Measurements from ENCODE around the gene ZMYM1.

ZMYM1 gene

GRCh38 chr1:35079003-35079930 is at the start of gene ZMYM1:
Gene ZMYM1 (plus strand): TSS chr1:35079385. CDS start chr1:35093988, 14,603 bp downstream.
- H3K27ac Mint-ChIP-seq = peak within 1 kb of the TSS; percentile 99
- H3K4me3 Mint-ChIP-seq = peak within 1 kb of the TSS; percentile 98
- H3K36me3 Mint-ChIP-seq (ENCODE audit: low read depth) = peaks cover 12% of the 10 kb centered on the region
- peaks cover 17% of the 10 kb centered on the region for H3K9me3 Mint-ChIP-seq
- peaks cover 3% of the 10 kb centered on the region for H3K27me3 Mint-ChIP-seq (ENCODE audit: low read depth)
- H3K4me1 Mint-ChIP-seq (ENCODE audit: low read depth) = peaks cover 20% of the 10 kb centered on the region

- peaks cover 30% of the 10 kb centered on the region for H3K4me1 Mint-ChIP-seq (ENCODE audit: low read depth)
- H3K36me3 Mint-ChIP-seq (ENCODE audit: low read depth) = peaks cover 27% of the 10 kb centered on the region
- H3K27ac Mint-ChIP-seq = no peak overlapping the region
- no peaks in the 10 kb centered on the region for H3K27me3 Mint-ChIP-seq (ENCODE audit: low read depth)
- H3K9me3 Mint-ChIP-seq = peaks cover 13% of the 10 kb centered on the region
- H3K4me3 Mint-ChIP-seq = peak overlapping the region; percentile 96
Observed at GRCh38 chr1:35029761-35030160, 49.4 kb upstream of the ZMYM1 start.

- peaks cover 26% of the 10 kb centered on the region for H3K36me3 Mint-ChIP-seq (ENCODE audit: low read depth)
- peak overlapping the region; percentile 96 for H3K4me3 Mint-ChIP-seq
- peak overlapping the region; percentile 93 for H3K27ac Mint-ChIP-seq
- peaks cover 2% of the 10 kb centered on the region for H3K27me3 Mint-ChIP-seq (ENCODE audit: low read depth)
- peaks cover 30% of the 10 kb centered on the region for H3K4me1 Mint-ChIP-seq (ENCODE audit: low read depth)
- H3K9me3 Mint-ChIP-seq = peaks cover 13% of the 10 kb centered on the region
Observed at GRCh38 chr1:35030338-35030737, 48.8 kb upstream of the ZMYM1 start.

DNA sequence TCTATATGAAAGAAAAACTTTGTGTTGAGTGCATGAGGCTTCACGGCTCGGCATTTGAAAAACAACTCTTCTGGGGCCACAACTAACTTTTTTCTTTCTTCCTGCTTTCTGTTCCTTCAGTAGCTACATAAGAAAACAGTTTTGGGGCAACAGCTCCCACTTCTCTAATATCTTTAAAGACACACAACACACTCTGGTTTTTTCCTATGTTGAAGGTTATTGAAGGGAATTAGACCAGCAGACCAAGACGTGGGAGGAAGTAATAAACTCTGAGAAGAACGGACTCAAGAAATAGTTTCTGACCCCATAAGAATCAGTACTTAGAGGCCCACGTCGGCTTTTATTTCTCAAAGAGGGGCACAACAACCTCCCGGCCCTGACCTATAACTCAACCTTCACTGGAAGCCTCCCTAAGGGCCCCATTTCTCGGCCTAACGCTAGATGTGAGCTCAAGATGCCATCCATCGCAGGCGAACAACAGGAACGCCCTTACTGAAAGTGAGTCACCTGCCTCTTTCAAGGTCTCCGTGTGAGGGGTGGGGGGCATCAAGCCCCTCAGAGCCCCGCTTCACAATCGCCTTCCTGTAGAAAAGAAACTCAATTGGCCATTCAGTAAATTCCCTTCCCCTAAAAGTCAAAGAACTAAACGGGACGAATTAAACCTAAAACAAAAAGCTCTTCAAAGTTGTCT is 48.3 kb upstream of the ZMYM1 start:
- H3K4me3 Mint-ChIP-seq = peak overlapping the region; percentile 96
- peaks cover 26% of the 10 kb centered on the region for H3K4me1 Mint-ChIP-seq (ENCODE audit: low read depth)
- H3K36me3 Mint-ChIP-seq (ENCODE audit: low read depth) = peaks cover 22% of the 10 kb centered on the region

DNA sequence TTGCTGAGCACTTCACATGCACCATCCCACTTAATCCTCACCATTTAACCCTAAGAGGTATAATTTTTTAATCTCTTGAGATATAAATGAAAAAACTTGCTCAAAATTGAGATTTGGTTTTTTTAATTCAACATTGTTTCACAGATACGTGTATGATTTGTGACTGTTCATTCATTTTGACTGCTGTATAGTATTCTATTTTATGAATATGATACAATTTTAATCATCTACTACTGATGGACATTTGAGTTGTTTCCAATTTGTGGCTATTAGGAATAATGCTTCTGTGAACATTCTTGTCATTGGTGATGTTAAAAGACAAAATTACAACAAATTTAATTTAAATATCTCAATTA is 46.8 kb upstream of the ZMYM1 start:
- Mint-ChIP-seq H3K27ac (no peak overlapping the region), H3K36me3 (ENCODE audit: low read depth) (peaks cover 13% of the 10 kb centered on the region), H3K4me1 (ENCODE audit: low read depth) (peaks cover 19% of the 10 kb centered on the region), H3K4me3 (no peak overlapping the region), H3K9me3 (peaks cover 13% of the 10 kb centered on the region), H3K27me3 (ENCODE audit: low read depth) (peaks cover 4% of the 10 kb centered on the region)

More for the DNA sequence above, 48.3 kb upstream of the ZMYM1 start:
- peaks cover 13% of the 10 kb centered on the region for H3K9me3 Mint-ChIP-seq
- peak overlapping the region; percentile 93 for H3K27ac Mint-ChIP-seq
- H3K27me3 Mint-ChIP-seq (ENCODE audit: low read depth) = peaks cover 4% of the 10 kb centered on the region

- no peak overlapping the region for H3K4me3 Mint-ChIP-seq
- peaks cover 10% of the 10 kb centered on the region for H3K36me3 Mint-ChIP-seq (ENCODE audit: low read depth)
- H3K4me1 Mint-ChIP-seq (ENCODE audit: low read depth) = peaks cover 16% of the 10 kb centered on the region
- H3K27me3 Mint-ChIP-seq (ENCODE audit: low read depth) = peaks cover 4% of the 10 kb centered on the region
- H3K9me3 Mint-ChIP-seq = peaks cover 13% of the 10 kb centered on the region
- no peak overlapping the region for H3K27ac Mint-ChIP-seq
Observed at GRCh38 chr1:35033346-35033745, 45.8 kb upstream of the ZMYM1 start.

GRCh38 chr1:35036621-35037020 is 42.6 kb upstream of the ZMYM1 start:
- H3K27me3 Mint-ChIP-seq (ENCODE audit: low read depth) = peaks cover 4% of the 10 kb centered on the region
- H3K4me1 Mint-ChIP-seq (ENCODE audit: low read depth) = peaks cover 2% of the 10 kb centered on the region
- peaks cover 13% of the 10 kb centered on the region for H3K9me3 Mint-ChIP-seq
- H3K36me3 Mint-ChIP-seq (ENCODE audit: low read depth) = peaks cover 4% of the 10 kb centered on the region
- H3K4me3 Mint-ChIP-seq = no peak overlapping the region
- H3K27ac Mint-ChIP-seq = no peak overlapping the region

- H3K9me3 Mint-ChIP-seq = peaks cover 13% of the 10 kb centered on the region
- H3K4me1 Mint-ChIP-seq (ENCODE audit: low read depth) = no peaks in the 10 kb centered on the region
- H3K27me3 Mint-ChIP-seq (ENCODE audit: low read depth) = peaks cover 7% of the 10 kb centered on the region
- H3K27ac Mint-ChIP-seq = no peak overlapping the region
- H3K36me3 Mint-ChIP-seq (ENCODE audit: low read depth) = peaks cover 2% of the 10 kb centered on the region
- H3K4me3 Mint-ChIP-seq = no peak overlapping the region
Observed at GRCh38 chr1:35037206-35037605, 42.0 kb upstream of the ZMYM1 start.

- Mint-ChIP-seq H3K4me3 (no peak overlapping the region), H3K4me1 (ENCODE audit: low read depth) (no peaks in the 10 kb centered on the region), H3K36me3 (ENCODE audit: low read depth) (peaks cover 2% of the 10 kb centered on the region), H3K9me3 (peaks cover 5% of the 10 kb centered on the region), H3K27ac (no peak overlapping the region), H3K27me3 (ENCODE audit: low read depth) (peaks cover 11% of the 10 kb centered on the region)
Observed at GRCh38 chr1:35038723-35039122, 40.5 kb upstream of the ZMYM1 start.

DNA sequence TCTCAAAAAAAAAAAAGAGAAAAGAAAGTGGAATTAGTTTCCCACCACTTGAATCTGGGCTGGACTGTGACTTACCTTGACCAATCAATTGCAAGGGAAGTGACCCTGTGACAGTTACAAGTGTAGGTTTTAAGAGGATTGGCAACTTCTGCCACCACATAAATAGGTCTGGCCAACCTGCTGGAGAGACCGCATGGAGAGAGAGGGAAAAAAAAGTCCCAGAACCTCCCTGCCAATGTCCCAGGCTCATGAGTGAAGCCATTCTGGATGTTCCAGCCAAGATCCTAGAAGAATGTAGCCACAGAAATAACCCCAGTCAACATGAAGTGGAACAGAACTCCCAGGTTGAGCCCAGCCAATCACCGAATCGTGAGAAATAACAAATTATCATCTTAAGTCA is 35.7 kb upstream of the ZMYM1 start:
- H3K27ac Mint-ChIP-seq = no peak overlapping the region
- H3K4me1 Mint-ChIP-seq (ENCODE audit: low read depth) = no peaks in the 10 kb centered on the region
- H3K9me3 Mint-ChIP-seq = no peaks in the 10 kb centered on the region
- H3K27me3 Mint-ChIP-seq (ENCODE audit: low read depth) = peaks cover 7% of the 10 kb centered on the region
- no peak overlapping the region for H3K4me3 Mint-ChIP-seq
- H3K36me3 Mint-ChIP-seq (ENCODE audit: low read depth) = no peaks in the 10 kb centered on the region

DNA sequence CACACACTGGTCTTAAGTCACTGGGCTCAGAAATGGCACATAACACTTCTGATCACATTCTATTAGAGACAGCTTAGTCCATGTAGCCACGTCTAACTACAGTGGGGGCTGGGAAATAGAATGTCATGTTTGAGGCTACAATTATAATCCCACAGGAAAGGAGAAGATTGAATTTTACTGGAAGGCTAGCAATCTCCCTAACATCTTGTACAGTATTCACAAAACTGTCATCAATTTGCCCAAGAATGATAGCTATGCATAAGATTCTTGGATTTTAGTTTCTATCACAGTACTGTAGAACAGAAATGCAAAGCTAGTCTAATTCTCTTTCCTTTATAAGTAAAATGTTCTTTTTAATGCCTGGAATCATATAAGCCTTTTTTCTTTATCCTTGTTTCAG is 34.8 kb upstream of the ZMYM1 start:
- Mint-ChIP-seq H3K9me3 (no peaks in the 10 kb centered on the region), H3K4me3 (no peak overlapping the region), H3K36me3 (ENCODE audit: low read depth) (no peaks in the 10 kb centered on the region), H3K4me1 (ENCODE audit: low read depth) (no peaks in the 10 kb centered on the region), H3K27ac (no peak overlapping the region), H3K27me3 (ENCODE audit: low read depth) (peaks cover 7% of the 10 kb centered on the region)

- Mint-ChIP-seq H3K4me3 (no peak overlapping the region), H3K36me3 (ENCODE audit: low read depth) (no peaks in the 10 kb centered on the region), H3K9me3 (no peaks in the 10 kb centered on the region), H3K27ac (no peak overlapping the region), H3K4me1 (ENCODE audit: low read depth) (no peaks in the 10 kb centered on the region), H3K27me3 (ENCODE audit: low read depth) (peaks cover 6% of the 10 kb centered on the region)
Observed at GRCh38 chr1:35046730-35047129, 32.5 kb upstream of the ZMYM1 start.

DNA sequence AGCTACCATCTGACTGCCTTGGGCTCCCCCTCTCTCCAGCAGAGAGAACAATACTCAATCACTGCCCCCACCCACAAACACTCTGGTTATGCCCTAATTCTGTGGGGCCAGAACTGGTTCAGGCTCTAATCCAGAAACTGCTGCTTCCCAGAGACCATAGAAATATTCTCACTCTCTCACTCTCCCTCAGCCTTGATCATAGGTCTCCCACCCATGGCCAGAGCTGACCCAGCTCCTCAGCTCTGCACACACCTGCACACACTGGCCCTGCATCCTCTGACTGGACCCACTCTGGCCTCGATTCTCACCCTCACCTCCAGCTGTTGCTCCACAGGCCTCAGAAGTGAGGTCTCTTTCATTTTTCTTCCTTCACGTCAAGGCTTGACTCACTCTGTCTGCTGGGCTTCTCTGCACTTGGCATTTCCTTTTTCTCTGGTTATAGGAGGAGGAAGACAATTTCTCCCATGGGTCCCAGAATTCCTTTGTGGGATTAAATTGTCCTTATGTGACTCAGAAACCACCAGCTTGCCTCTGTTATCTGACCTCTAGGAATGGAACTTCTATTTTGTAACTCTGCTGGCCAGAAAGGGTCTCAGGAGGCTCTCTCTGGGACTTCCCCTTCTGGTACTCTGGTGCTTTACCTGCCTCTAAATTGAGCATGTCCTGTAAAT is 31.9 kb upstream of the ZMYM1 start:
- no peak overlapping the region for H3K4me3 Mint-ChIP-seq
- no peaks in the 10 kb centered on the region for H3K4me1 Mint-ChIP-seq (ENCODE audit: low read depth)
- peak overlapping the region; percentile 6 for H3K27ac Mint-ChIP-seq
- H3K36me3 Mint-ChIP-seq (ENCODE audit: low read depth) = no peaks in the 10 kb centered on the region
- no peaks in the 10 kb centered on the region for H3K9me3 Mint-ChIP-seq
- H3K27me3 Mint-ChIP-seq (ENCODE audit: low read depth) = peaks cover 4% of the 10 kb centered on the region

GRCh38 chr1:35049116-35049515 is 30.1 kb upstream of the ZMYM1 start:
- Mint-ChIP-seq H3K4me1 (ENCODE audit: low read depth) (no peaks in the 10 kb centered on the region), H3K27ac (no peak overlapping the region), H3K9me3 (no peaks in the 10 kb centered on the region), H3K27me3 (ENCODE audit: low read depth) (no peaks in the 10 kb centered on the region), H3K36me3 (ENCODE audit: low read depth) (no peaks in the 10 kb centered on the region), H3K4me3 (no peak overlapping the region)

All from T-helper 1 cell treated with Interleukin-12 subunit alpha and Interleukin-12 subunit beta and Interleukin-4 antibody, amounts not matched to agents 30 μg/mL and 1 μg/mL, for 36 hours (primary cell).